ENCODE measurements around the gene COPS7A. TPM values are rescaled to one million over a fixed set of nuclear protein-coding genes. Genes with fewer than 3 reads are reported as not detected.
A peak's percentile ranks its signal among the peaks of the same experiment; 100 is the strongest.

COPS7A gene
- total RNA-seq, 4 donors from 2014 or later, result 51.9 to 71.8 (median 63.0) TPM

DNA sequence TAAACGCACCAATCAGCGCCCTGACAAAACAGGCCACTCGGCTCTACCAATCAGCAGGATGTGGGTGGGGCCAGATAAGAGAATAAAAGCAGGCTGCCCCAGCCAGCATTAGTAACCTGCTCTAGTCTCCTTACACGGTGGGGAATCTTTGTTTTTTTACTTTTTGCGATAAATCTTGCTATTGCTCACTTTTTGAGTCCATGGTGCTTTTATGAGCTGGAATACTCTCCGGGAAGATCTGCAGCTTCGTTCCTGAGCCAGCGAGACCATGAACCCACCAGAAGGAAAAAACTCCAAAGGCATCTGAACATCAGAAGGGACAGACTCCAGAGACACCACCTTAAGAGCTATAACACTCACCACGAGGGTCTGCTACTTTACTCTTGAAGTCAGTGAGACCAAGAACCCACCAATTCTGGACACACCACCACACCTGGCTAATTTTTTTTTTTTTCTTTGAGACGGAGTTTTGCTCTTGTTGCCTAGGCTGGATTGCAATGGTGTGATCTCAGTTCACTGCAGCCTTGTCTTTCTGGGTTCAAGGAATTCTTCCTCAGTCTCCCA is 6.9 kb upstream of the COPS7A start:
- 90% methylated on average over 9 of the region's 10 CpGs for WGBS
- H3K4me1 ChIP-seq, result no peaks in the 10 kb centered on the region
- peaks cover 0 to 44% (median 0%) of the 10 kb centered on the region in 4 donors for H3K27me3 ChIP-seq
- TF ChIP-seq EP300 (IDR thresholded peaks at IDR 0.05) (no peak), POLR2AphosphoS5 (IDR thresholded peaks at IDR 0.05) (no peak), POLR2A (IDR thresholded peaks at IDR 0.05; ENCODE audit: low read depth) (no peak)
- TF ChIP-seq, protein P1, sequence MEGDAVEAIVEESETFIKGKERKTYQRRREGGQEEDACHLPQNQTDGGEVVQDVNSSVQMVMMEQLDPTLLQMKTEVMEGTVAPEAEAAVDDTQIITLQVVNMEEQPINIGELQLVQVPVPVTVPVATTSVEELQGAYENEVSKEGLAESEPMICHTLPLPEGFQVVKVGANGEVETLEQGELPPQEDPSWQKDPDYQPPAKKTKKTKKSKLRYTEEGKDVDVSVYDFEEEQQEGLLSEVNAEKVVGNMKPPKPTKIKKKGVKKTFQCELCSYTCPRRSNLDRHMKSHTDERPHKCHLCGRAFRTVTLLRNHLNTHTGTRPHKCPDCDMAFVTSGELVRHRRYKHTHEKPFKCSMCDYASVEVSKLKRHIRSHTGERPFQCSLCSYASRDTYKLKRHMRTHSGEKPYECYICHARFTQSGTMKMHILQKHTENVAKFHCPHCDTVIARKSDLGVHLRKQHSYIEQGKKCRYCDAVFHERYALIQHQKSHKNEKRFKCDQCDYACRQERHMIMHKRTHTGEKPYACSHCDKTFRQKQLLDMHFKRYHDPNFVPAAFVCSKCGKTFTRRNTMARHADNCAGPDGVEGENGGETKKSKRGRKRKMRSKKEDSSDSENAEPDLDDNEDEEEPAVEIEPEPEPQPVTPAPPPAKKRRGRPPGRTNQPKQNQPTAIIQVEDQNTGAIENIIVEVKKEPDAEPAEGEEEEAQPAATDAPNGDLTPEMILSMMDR (IDR thresholded peaks at IDR 0.05), result no peak
- H3K27ac ChIP-seq (replicated peaks in 1 of 4), result no peak overlapping the region
- H3K4me3 ChIP-seq, result no peak overlapping the region
- DNase-seq (ENCODE audit: extremely low spot score), result no peak
- intact Hi-C loops (cut with DNase I), result no loop called here
- no peaks in the 10 kb centered on the region for H3K9me3 ChIP-seq
- no peaks in the 10 kb centered on the region for H3K36me3 ChIP-seq

DNA sequence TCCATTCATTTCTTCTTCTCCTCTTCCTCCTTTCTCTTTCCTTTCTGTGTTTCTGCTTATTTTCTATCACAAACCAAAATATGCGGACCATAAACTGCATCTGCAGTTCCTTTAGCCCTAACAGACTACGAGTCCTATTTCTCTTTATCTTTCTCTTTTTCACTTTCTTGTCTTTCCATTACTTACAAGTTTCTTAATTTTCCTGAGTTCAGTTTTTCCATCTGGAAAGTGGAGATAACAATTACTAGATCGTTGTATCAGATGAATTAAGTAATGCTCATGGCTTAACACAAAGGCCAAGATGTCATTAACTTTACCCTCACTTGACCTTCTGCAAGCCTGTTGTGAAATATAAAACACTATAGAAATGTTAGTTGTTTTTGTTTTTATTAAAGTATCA is 983 bp upstream of the COPS7A start:
- Histone ChIP-seq H3K4me3 (no peak overlapping the region), H3K9me3 (no peaks in the 10 kb centered on the region), H3K4me1 (peaks cover 7 to 22% (median 15%) of the 10 kb centered on the region in 4 donors), H3K27ac (replicated peaks in 1 of 4) (no peak overlapping the region), H3K36me3 (peaks cover 0 to 24% (median 6%) of the 10 kb centered on the region in 4 donors), H3K27me3 (peaks cover 0 to 7% (median 0%) of the 10 kb centered on the region in 4 donors)
- WGBS, result 83% methylated on average over 3 of the region's 3 CpGs
- TF ChIP-seq EP300 (IDR thresholded peaks at IDR 0.05) (no peak), POLR2AphosphoS5 (IDR thresholded peaks at IDR 0.05) (no peak), POLR2A (IDR thresholded peaks at IDR 0.05; ENCODE audit: low read depth) (no peak)
- TF ChIP-seq, protein P1 (IDR thresholded peaks at IDR 0.05), result no peak
- intact Hi-C loops (cut with DNase I), result loop anchor here (5.0 kb wide), 1 partner anchor 61 kb away; the partner anchor contains the start of gene ING4
- no peak for DNase-seq (ENCODE audit: extremely low spot score)

DNA sequence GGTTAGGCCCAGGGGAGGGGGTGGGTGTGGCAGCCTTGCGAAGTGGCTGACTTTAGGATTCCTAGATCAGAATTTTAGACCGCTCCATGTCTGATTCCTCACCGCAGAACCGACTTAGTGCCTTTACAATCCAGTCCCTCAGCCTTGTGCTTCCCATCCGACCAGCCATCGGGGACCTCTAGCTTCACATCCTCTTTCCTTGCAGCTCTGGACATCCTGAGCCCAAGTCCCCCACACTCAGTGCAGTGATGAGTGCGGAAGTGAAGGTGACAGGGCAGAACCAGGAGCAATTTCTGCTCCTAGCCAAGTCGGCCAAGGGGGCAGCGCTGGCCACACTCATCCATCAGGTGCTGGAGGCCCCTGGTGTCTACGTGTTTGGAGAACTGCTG is 557 bp downstream of the COPS7A start:
- DNase-seq (ENCODE audit: extremely low spot score), result no peak
- intact Hi-C loops (cut with DNase I), result loop anchor here (5.0 kb wide), 1 partner anchor 62 kb away; the partner anchor contains the start of gene ING4
- no peaks in the 10 kb centered on the region for H3K9me3 ChIP-seq
- H3K4me3 ChIP-seq, result peak overlapping the region; percentile 63 to 71 (median 65)
- TF ChIP-seq POLR2A (IDR thresholded peaks at IDR 0.05; ENCODE audit: low read depth), result no peak
- no peak for TF ChIP-seq EP300 (IDR thresholded peaks at IDR 0.05)
- no peak for TF ChIP-seq POLR2AphosphoS5 (IDR thresholded peaks at IDR 0.05)
- TF ChIP-seq, protein P1 (IDR thresholded peaks at IDR 0.05), result no peak
- H3K27me3 ChIP-seq, result no peaks in the 10 kb centered on the region
- H3K36me3 ChIP-seq, result peaks cover 11 to 39% (median 21%) of the 10 kb centered on the region in 4 donors
- H3K4me1 ChIP-seq, result peaks cover 7 to 22% (median 15%) of the 10 kb centered on the region in 4 donors
- peak overlapping the region; percentile 79 to 91 (median 87) for H3K27ac ChIP-seq (replicated peaks in 1 of 4)
- WGBS, result 16% methylated on average over 9 of the region's 10 CpGs

DNA sequence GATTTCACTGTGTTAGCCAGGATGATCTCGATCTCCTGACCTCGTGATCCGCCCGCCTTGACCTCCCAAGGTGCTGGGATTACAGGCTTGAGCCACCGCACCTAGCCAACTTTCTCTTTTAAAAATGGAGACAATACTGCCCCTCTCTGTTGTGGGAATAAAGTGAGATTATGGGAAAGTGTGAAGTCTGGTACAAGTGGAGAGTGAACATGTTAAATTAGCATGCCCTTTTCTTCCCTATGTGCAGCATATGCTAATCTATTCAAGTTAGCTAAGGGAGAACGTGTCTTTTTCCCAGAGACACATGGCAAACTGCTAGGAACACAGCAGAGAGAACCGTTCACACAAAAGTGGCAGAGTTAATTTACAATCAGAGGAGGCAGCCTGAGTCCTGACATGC is 1.5 kb downstream of the COPS7A start:
- H3K36me3 ChIP-seq, result peaks cover 20 to 49% (median 31%) of the 10 kb centered on the region in 4 donors
- intact Hi-C loops (cut with DNase I), result no loop called here
- H3K27me3 ChIP-seq, result no peaks in the 10 kb centered on the region
- H3K9me3 ChIP-seq, result no peaks in the 10 kb centered on the region
- 90% methylated on average over 7 of the region's 7 CpGs for WGBS
- TF ChIP-seq, protein P1 (IDR thresholded peaks at IDR 0.05), result no peak
- TF ChIP-seq EP300 (IDR thresholded peaks at IDR 0.05) (no peak), POLR2AphosphoS5 (IDR thresholded peaks at IDR 0.05) (no peak), POLR2A (IDR thresholded peaks at IDR 0.05; ENCODE audit: low read depth) (no peak)
- no peak overlapping the region for H3K4me3 ChIP-seq
- no peak overlapping the region for H3K27ac ChIP-seq (replicated peaks in 1 of 4)
- H3K4me1 ChIP-seq, result peaks cover 7 to 22% (median 15%) of the 10 kb centered on the region in 4 donors
- DNase-seq (ENCODE audit: extremely low spot score), result no peak
